PFSK-1 (cell line): ENCODE measurements around the gene LIME1.

Source experiments
- FOXP2 ChIP-seq: optimal IDR thresholded peaks from 2 replicates; pipeline ENCODE3; 2011; ENCODE audit warnings: borderline replicate concordance, control low read depth, inconsistent platforms; ENCODE audit not compliant: insufficient read depth; ENCODE audit errors: extremely low read length, extremely low read depth
- POLR2AphosphoS5 ChIP-seq: IDR thresholded peaks from 2 replicates; pipeline ENCODE4 v1.6.1; 2012; ENCODE audit warnings: low read depth, mild to moderate bottlenecking, control low read depth, low read length, moderate library complexity
- SIN3A ChIP-seq: IDR thresholded peaks from 2 replicates; pipeline ENCODE4 v1.6.1; 2012; ENCODE audit warnings: mild to moderate bottlenecking, low read length, moderate library complexity, borderline replicate concordance; ENCODE audit not compliant: insufficient read depth
- TAF1 ChIP-seq: IDR thresholded peaks from 2 replicates; pipeline ENCODE4 v1.6.1; 2012; ENCODE audit warnings: low read length, control low read depth, borderline replicate concordance; ENCODE audit not compliant: insufficient read depth
- TF ChIP-seq, protein P1 (sequence below), 2 experiments: IDR thresholded peaks; 2 replicates each; pipeline versions ENCODE4 v1.6.1 to v1.8.0; 2011 to 2012; ENCODE audit warnings: low read depth in 2 of 2, low read length in 2 of 2, control low read depth in 1 of 2, inconsistent platforms in 1 of 2, mild to moderate bottlenecking in 1 of 2, moderate library complexity in 1 of 2; ENCODE audit not compliant: insufficient read depth in 1 of 2

LIME1 gene

DNA sequence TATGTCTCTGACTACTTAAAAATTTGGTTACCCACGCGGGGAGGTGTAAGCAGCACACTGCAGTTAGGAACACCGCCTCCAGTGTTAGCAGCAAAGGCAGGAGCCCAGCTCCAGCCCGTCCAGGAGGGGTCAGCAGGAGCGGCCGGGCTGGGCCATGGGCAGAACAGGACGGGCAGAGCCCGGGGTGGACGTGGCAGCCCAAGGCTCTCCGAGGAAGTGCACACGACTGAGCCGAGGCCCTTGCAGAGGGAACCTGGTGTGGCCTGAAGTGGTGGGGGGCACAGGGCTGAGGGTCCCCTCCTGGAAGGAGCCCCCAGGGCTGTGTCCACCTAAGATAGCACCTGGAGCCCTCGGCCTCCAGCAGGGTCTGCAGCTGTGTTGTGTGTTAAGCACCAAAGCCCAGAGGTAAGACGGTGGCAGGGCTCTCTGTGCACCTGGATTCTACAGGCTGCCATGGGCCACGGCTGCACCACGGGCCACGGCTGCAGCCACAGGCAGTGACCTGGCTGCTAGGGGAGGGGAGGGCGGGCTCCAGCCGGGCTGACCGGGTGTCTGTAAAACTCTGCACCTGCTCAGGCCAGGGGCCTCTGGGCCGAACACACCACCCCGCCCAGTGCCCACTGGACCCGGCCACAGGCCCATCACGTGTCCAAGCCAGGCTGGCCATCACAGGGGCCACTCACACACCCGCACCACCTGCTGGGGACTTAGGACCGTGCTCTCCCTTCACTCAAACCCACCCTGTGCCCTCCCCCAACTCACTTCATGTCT, 9.7 kb downstream of the LIME1 start:
- TF ChIP-seq SIN3A = no peak
- TF ChIP-seq FOXP2 = no peak
- no peak for TF ChIP-seq POLR2AphosphoS5
- TF ChIP-seq, protein P1, sequence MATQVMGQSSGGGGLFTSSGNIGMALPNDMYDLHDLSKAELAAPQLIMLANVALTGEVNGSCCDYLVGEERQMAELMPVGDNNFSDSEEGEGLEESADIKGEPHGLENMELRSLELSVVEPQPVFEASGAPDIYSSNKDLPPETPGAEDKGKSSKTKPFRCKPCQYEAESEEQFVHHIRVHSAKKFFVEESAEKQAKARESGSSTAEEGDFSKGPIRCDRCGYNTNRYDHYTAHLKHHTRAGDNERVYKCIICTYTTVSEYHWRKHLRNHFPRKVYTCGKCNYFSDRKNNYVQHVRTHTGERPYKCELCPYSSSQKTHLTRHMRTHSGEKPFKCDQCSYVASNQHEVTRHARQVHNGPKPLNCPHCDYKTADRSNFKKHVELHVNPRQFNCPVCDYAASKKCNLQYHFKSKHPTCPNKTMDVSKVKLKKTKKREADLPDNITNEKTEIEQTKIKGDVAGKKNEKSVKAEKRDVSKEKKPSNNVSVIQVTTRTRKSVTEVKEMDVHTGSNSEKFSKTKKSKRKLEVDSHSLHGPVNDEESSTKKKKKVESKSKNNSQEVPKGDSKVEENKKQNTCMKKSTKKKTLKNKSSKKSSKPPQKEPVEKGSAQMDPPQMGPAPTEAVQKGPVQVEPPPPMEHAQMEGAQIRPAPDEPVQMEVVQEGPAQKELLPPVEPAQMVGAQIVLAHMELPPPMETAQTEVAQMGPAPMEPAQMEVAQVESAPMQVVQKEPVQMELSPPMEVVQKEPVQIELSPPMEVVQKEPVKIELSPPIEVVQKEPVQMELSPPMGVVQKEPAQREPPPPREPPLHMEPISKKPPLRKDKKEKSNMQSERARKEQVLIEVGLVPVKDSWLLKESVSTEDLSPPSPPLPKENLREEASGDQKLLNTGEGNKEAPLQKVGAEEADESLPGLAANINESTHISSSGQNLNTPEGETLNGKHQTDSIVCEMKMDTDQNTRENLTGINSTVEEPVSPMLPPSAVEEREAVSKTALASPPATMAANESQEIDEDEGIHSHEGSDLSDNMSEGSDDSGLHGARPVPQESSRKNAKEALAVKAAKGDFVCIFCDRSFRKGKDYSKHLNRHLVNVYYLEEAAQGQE (IDR thresholded peaks at IDR 0.05; ENCODE audit: insufficient read depth in 1 of 2, low read depth in 2 of 2, low read length in 2 of 2) = no peak
- no peak for TF ChIP-seq TAF1

DNA sequence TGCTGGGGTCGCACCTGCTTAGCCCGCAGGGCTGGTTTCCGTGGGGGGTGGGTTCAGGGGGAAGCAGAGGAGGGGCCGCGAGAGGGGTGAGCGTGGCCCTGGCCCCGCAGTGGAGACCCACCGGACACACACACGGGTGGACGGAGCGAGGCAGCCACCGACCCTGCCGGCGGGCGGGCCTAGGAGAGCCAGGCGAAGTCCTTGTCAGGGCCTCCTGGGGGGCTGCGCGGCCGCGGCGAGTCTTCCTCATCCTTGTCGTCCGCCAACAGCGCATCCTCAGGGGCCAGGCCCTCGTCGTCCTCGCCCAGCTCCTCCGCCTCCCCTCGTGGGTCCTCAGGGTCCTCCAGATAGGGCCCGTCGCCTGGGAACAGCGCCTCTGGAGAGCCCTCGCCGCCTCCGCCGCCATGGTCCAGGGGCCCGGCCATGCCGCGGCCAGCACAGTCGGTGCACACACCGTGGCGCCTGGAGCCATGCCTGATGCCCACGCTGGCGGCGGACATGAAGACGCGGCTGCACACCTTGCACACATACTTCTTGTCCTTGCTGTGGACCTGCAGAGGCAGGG, 10.4 kb downstream of the LIME1 start:
- no peak for TF ChIP-seq POLR2AphosphoS5
- TF ChIP-seq SIN3A = no peak
- TF ChIP-seq FOXP2 = no peak
- TF ChIP-seq, protein P1 (IDR thresholded peaks at IDR 0.05; ENCODE audit: insufficient read depth in 1 of 2, low read depth in 2 of 2, low read length in 2 of 2) = no peak
- TF ChIP-seq TAF1 = no peak

- TF ChIP-seq SIN3A = no peak
- TF ChIP-seq FOXP2 = no peak
These were observed 11.2 kb downstream of the LIME1 start for GRCh38 chr20:63747622-63748069.

DNA sequence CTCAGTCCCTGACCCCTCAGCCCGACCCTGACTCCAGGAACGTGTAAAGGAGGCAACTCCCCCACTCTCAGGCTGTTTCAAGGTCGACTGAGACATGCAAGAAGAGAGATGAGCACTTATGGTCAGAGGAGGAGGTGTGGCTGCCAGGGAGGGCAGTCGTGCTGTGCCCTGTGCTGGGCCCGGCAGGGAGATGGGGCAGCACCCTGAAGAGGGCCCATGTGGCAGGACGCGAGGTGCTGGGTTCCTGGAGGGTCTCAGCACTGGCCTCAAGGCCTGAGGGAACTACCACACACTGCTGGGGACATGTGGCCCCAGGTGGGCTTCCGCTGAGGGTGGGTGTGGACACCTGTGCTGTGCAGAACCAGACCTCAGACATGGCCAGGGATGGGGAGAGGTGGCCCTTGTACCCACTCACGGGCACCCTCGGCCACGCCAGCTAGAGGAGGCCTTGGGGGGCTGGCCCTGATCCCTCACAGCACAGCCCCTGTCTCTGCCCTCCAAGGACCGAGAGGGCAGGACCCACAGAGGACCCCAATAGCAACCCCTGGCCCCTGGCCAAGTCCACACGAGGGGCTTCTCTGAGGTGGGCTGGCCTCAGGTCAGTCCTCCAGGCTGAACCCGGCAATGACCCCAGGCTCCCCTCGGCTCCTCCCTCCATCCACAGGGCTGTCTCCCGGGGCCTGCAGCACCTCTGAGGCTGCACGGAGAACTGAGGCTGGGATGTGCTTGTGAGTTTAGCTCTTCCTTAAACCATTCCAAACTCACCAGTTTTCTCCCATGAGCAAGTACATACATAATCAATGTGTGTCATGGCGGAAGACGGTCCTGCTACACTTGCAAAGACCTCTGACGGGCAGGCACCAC, 11.8 kb downstream of the LIME1 start:
- TF ChIP-seq POLR2AphosphoS5 (no peak), FOXP2 (no peak), TAF1 (no peak), SIN3A (no peak)
- TF ChIP-seq, protein P1 (IDR thresholded peaks at IDR 0.05; ENCODE audit: insufficient read depth in 1 of 2, low read depth in 2 of 2, low read length in 2 of 2) = no peak

DNA sequence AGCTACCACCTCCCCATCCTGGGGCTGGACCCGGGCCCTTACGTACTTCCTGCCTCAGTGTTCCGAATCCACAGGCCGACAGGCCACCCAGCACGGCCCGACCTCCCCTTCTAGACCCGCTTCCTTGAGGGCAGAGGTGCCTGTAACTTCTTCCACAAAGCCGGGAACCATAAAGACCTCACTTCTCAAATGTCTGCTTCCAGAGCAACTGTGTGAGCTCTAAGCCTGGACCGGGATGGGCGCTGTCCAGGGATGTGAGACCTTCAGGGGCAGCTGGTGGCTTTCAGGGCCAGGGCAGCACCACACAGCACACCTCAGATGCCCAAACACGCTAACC, 12.4 kb downstream of the LIME1 start:
- TF ChIP-seq, protein P1 (IDR thresholded peaks at IDR 0.05; ENCODE audit: insufficient read depth in 1 of 2, low read depth in 2 of 2, low read length in 2 of 2) = no peak
- TF ChIP-seq FOXP2 = no peak
- no peak for TF ChIP-seq SIN3A
- TF ChIP-seq POLR2AphosphoS5 = no peak
- no peak for TF ChIP-seq TAF1
